GM12873 (cell line): ENCODE measurements around the gene PAQR9.

Experiments used
- CTCF ChIP-seq: IDR thresholded peaks from 2 replicates; pipeline ENCODE4 v1.5.1; 2012; ENCODE audit warnings: low read depth, mild to moderate bottlenecking, moderate library complexity, low read length, control low read depth; ENCODE audit not compliant: insufficient read depth; ENCODE audit errors: missing control alignments

The PAQR9 gene

GRCh38 chr3:143001369-143002082 is 38.1 kb upstream of the PAQR9 start, which contains the start of gene U2SURP:
U2SURP (plus strand) TSS chr3:143001570; CDS start chr3:143001629, 59 bp downstream.
- no peak for TF ChIP-seq CTCF

- TF ChIP-seq CTCF, result no peak
These were observed 37.5 kb upstream of the PAQR9 start for GRCh38 chr3:143001034-143001368.

GRCh38 chr3:143000528-143000927 is 37.1 kb upstream of the PAQR9 start:
- TF ChIP-seq CTCF, result no peak

GRCh38 chr3:142999881-143000280 is 36.4 kb upstream of the PAQR9 start:
- no peak for TF ChIP-seq CTCF

- TF ChIP-seq CTCF, result no peak
These were observed 35.0 kb upstream of the PAQR9 start for GRCh38 chr3:142998439-142998838.

GRCh38 chr3:142997330-142997729 is 33.9 kb upstream of the PAQR9 start:
- TF ChIP-seq CTCF, result no peak

GRCh38 chr3:142993958-142994442 is 30.5 kb upstream of the PAQR9 start:
- peak; percentile 70 for TF ChIP-seq CTCF

GRCh38 chr3:142992323-142992722 is 28.8 kb upstream of the PAQR9 start:
- TF ChIP-seq CTCF, result no peak
